OCI-LY7 (cell line): ENCODE measurements around the gene RPL26. TPM values are rescaled to one million over a fixed set of nuclear protein-coding genes. Genes with fewer than 3 reads are reported as not detected.
"Not testable (repeated sequence)": the region's sequence is repeated elsewhere in the genome, so short reads cannot be mapped to it uniquely, and the experiment has no call there.

Experiments
- BruUV-seq: library from RNA; stranded (reverse); fragments of 400-500 nt; replicated peaks from 2 replicates; lab custom pipeline; 2021; lab: Mats Ljungman, UMichigan
- CTCF ChIA-PET: fragments of 300-600 bp; sonication (Branson Sonifier 250); formaldehyde crosslinking; loops from one replicate; lab custom pipeline; 2022; ENCODE audit warnings: antibody characterized with exemption; ENCODE audit not compliant: unreplicated experiment; lab: Charles Lee
- POLR2A ChIA-PET: fragments of 300-600 bp; sonication (Branson Sonifier 250); formaldehyde crosslinking; loops from one replicate; lab custom pipeline; 2022; ENCODE audit warnings: antibody characterized with exemption; lab: Charles Lee
- DNase-seq: peaks from one replicate; pipeline ENCODE4 v3.0.0-alpha.2; 2015; ENCODE audit warnings: low spot score
- H2AFZ ChIP-seq: fragments of 200-600 bp; sonication (generic), shearing (Covaris generic); 2 replicates; pipeline ENCODE4 v1.6.1; 2014; ENCODE audit warnings: mild to moderate bottlenecking, antibody characterized with exemption, low read length, moderate library complexity
- H3K27ac ChIP-seq: fragments of 200-600 bp; sonication (generic); 2 replicates; pipeline ENCODE4 v1.5.1; 2014; ENCODE audit warnings: mixed run types, low read depth, mild to moderate bottlenecking, moderate library complexity, low read length, inconsistent platforms; ENCODE audit not compliant: poor library complexity, severe bottlenecking
- H3K36me3 ChIP-seq: fragments of 200-600 bp; sonication (generic); 2 replicates; pipeline ENCODE4 v1.6.1; 2014; ENCODE audit warnings: mild to moderate bottlenecking, antibody characterized with exemption, low read length, moderate library complexity, mixed read lengths; ENCODE audit not compliant: insufficient read depth
- H3K4me1 ChIP-seq: fragments of 200-600 bp; sonication (generic); 2 replicates; pipeline ENCODE4 v1.5.1; 2014; ENCODE audit warnings: mild to moderate bottlenecking, low read length; ENCODE audit not compliant: insufficient read depth, poor library complexity, severe bottlenecking
- H3K4me2 ChIP-seq: fragments of 200-600 bp; sonication (generic); 2 replicates; pipeline ENCODE4 v1.6.1; 2014; ENCODE audit warnings: mild to moderate bottlenecking, low read length
- H3K4me3 ChIP-seq: fragments of 200-600 bp; sonication (generic); 2 replicates; pipeline ENCODE4 v1.5.1; 2014; ENCODE audit warnings: mild to moderate bottlenecking, low read depth, low read length; ENCODE audit not compliant: poor library complexity, severe bottlenecking
- H3K79me2 ChIP-seq: fragments of 200-600 bp; sonication (generic); 2 replicates; pipeline ENCODE4 v1.6.1; 2016; ENCODE audit warnings: low read depth, mild to moderate bottlenecking, low read length, moderate library complexity, mixed read lengths; ENCODE audit not compliant: insufficient read depth
- H3K9me2 ChIP-seq: fragments of 200-600 bp; sonication (generic); 2 replicates; pipeline ENCODE4 v1.6.1; 2016; ENCODE audit warnings: mild to moderate bottlenecking, low read length, mixed read lengths; ENCODE audit not compliant: insufficient read depth
- H3K9me3 ChIP-seq: fragments of 200-600 bp; sonication (generic); 2 replicates; pipeline ENCODE4 v1.6.1; 2014; ENCODE audit warnings: mild to moderate bottlenecking, mixed run types, low read length, mixed read lengths
- H4K20me1 ChIP-seq: fragments of 200-600 bp; sonication (generic); 2 replicates; pipeline ENCODE4 v1.6.1; 2014; ENCODE audit warnings: mild to moderate bottlenecking, antibody characterized with exemption, low read length, moderate library complexity, mixed read lengths; ENCODE audit not compliant: insufficient read depth
- CTCF ChIP-seq: fragments of 200-600 bp; sonication (generic); conservative IDR thresholded peaks from 2 replicates; pipeline ENCODE4 v1.5.1; 2014; ENCODE audit warnings: mild to moderate bottlenecking, antibody characterized with exemption, low read length, moderate library complexity, mixed read lengths
- EZH2phosphoT487 ChIP-seq: fragments of 200-600 bp; sonication (generic); IDR thresholded peaks from 2 replicates; pipeline ENCODE4 v1.6.1; 2018; ENCODE audit warnings: low read depth, borderline replicate concordance, mild to moderate bottlenecking, mixed run types, antibody characterized with exemption, low read length, moderate library complexity, mixed read lengths
- intact Hi-C: fragments of 100-400 bp; cut with micrococcal nuclease; formaldehyde crosslinking; loops from one replicate; pipeline ENCODE4 v1.10.0; 2022; ENCODE audit not compliant: unreplicated experiment
- total RNA-seq, 2 experiments: library from RNA; depleted of rRNA in 1 of 2; stranded (reverse); fragments of >200 nt in 1 of 2; shearing (Covaris generic) in 1 of 2; gene quantifications; 2 replicates each; pipeline ENCODE4 v1.2.3, GENCODE V29; 2014 to 2022

Gene RPL26
- total RNA-seq, 2 experiments from 2014 or later: 3,139 to 4,013 TPM

GRCh38 chr17:8398980-8399379 is 16.0 kb upstream of the RPL26 start:
- H3K9me2 ChIP-seq: no peaks in the 10 kb centered on the region
- no peaks in the 10 kb centered on the region for H3K79me2 ChIP-seq
- no peak overlapping the region for H3K27ac ChIP-seq
- H4K20me1 ChIP-seq: no peaks in the 10 kb centered on the region
- TF ChIP-seq EZH2phosphoT487: no peak
- TF ChIP-seq CTCF: no peak
- no peak overlapping the region for H2AFZ ChIP-seq
- ChIA-PET POLR2A (no interaction called here), CTCF (no interaction called here)
- intact Hi-C loops: no loop called here
- no peaks in the 10 kb centered on the region for H3K9me3 ChIP-seq
- H3K36me3 ChIP-seq: no peaks in the 10 kb centered on the region
- no peak overlapping the region for H3K4me2 ChIP-seq
- no peak overlapping the region for H3K4me3 ChIP-seq
- DNase-seq: no peak
- no TSS peak for BruUV-seq
- peaks cover 3% of the 10 kb centered on the region for H3K4me1 ChIP-seq

GRCh38 chr17:8397636-8398035 is 14.6 kb upstream of the RPL26 start, which contains the start of gene RNF222:
Gene RNF222 (minus strand): TSS chr17:8397827. CDS start chr17:8393461, 4,366 bp downstream.
- DNase-seq: no peak
- Histone ChIP-seq H3K79me2 (no peaks in the 10 kb centered on the region), H3K27ac (no peak within 1 kb of the TSS), H3K36me3 (no peaks in the 10 kb centered on the region), H3K4me2 (no peak within 1 kb of the TSS), H3K4me3 (no peak within 1 kb of the TSS), H2AFZ (no peak within 1 kb of the TSS), H3K4me1 (peaks cover 12% of the 10 kb centered on the region), H3K9me3 (no peaks in the 10 kb centered on the region), H3K9me2 (no peaks in the 10 kb centered on the region), H4K20me1 (no peaks in the 10 kb centered on the region)
- no peak for TF ChIP-seq CTCF
- ChIA-PET CTCF (no interaction called here), POLR2A (interaction anchor here (0.6 to 1.0 kb wide), 2 partner anchors 12 to 46 kb away, joined by 3 read pairs; no protein-coding TSS in a partner anchor)
- intact Hi-C loops: no loop called here
- BruUV-seq: no TSS peak

DNA sequence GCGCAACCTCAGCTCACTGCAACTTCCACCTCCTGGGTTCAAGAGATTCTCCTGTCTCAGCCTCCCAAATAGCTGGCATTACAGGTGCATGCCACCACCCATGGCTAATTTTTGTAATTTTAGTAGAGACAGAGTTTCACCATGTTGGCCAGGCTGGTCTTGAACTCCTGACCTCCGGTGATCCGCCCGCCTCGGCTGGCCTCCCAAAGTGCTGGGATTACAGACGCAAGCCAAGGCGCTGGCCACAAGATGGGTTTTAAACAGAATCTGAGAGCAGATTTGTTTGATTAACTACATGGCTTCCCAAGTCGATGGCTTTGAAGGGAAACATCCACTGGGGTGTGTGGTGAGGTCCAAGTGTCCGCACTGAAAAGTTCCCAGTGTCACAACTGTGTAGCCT is 11.5 kb upstream of the RPL26 start:
- DNase-seq, BruUV-seq, H4K20me1 ChIP-seq, H3K4me2 ChIP-seq, intact Hi-C loops, H3K9me2 ChIP-seq, H3K36me3 ChIP-seq, H3K79me2 ChIP-seq, H2AFZ ChIP-seq, H3K27ac ChIP-seq, H3K4me3 ChIP-seq, CTCF ChIA-PET, H3K9me3 ChIP-seq: not testable (repeated sequence)
- POLR2A ChIA-PET: interaction anchor here (0.5 to 2.2 kb wide), 4 partner anchors 11 to 66 kb away, joined by 3 to 5 read pairs (median 4); no protein-coding TSS in a partner anchor
- H3K4me1 ChIP-seq: peaks cover 12% of the 10 kb centered on the region
